A549 (cell line): ENCODE measurements around the gene CAP2. TPM values are rescaled to one million over a fixed set of nuclear protein-coding genes. Genes with fewer than 3 reads are reported as not detected.
A peak's percentile ranks its signal among the peaks of the same experiment; 100 is the strongest.

Experiments
- ATAC-seq, 2 experiments: fragments of 200-7000 bp in 1 of 2; fragments of >200 bp in 1 of 2; cut with Nextera tagmentation in 1 of 2; cut with Tn5 transposase in 1 of 2; 3 replicates each; pipeline versions ENCODE4 v1.8.0 to v1.9.1; 2018 to 2020; ENCODE audit warnings: mild to moderate bottlenecking in 1 of 2, moderate library complexity in 1 of 2
- CTCF ChIA-PET: fragments of 300-600 bp; sonication (Branson Sonifier 250); formaldehyde crosslinking; extraction: SDS; loops from one replicate; lab custom pipeline; 2021; ENCODE audit warnings: antibody characterized with exemption, inconsistent platforms; lab: Yijun Ruan, JAX
- POLR2A ChIA-PET: fragments of 350-600 bp; formaldehyde crosslinking; extraction: SDS; loops from one replicate; lab custom pipeline; 2021; ENCODE audit warnings: antibody characterized with exemption, inconsistent platforms; lab: Yijun Ruan, JAX
- DNase-seq, 2 experiments: peaks; one replicate each; pipeline versions ENCODE4 v3.0.0 to v3.0.0-alpha.2; 2011 to 2016; ENCODE audit warnings: low read depth in 1 of 2, low spot score in 1 of 2
- FAIRE-seq: peaks from 2 replicates; lab custom pipeline; 2011; peaks lifted over from hg19 to GRCh38; lab: Jason Lieb, UNC
- H3K27ac ChIP-seq, 2 experiments: fragments of >200 bp; sonication (Bioruptor Twin); formaldehyde crosslinking; 3 replicates each; pipeline ENCODE4 v1.5.1; 2016 to 2017
- H3K4me1 ChIP-seq: fragments of >200 bp; sonication (Bioruptor Twin); formaldehyde crosslinking; 3 replicates; pipeline ENCODE4 v1.6.1; 2016
- H3K4me2 ChIP-seq: fragments of >200 bp; sonication (Bioruptor Twin); formaldehyde crosslinking; 3 replicates; pipeline ENCODE4 v1.6.1; 2016
- H3K4me3 ChIP-seq: fragments of >200 bp; sonication (Bioruptor Twin); formaldehyde crosslinking; 3 replicates; pipeline ENCODE4 v1.5.1; 2016
- H3K9me3 ChIP-seq: fragments of >200 bp; sonication (Bioruptor Twin); formaldehyde crosslinking; 3 replicates; pipeline ENCODE4 v1.6.1; 2016
- CBX8 ChIP-seq: fragments of 200-600 bp; sonication (generic); IDR thresholded peaks from 2 replicates; pipeline ENCODE4 v1.6.1; 2016
- CHD4 ChIP-seq: fragments of 200-600 bp; sonication (generic); IDR thresholded peaks from 2 replicates; pipeline ENCODE4 v1.6.1; 2016; ENCODE audit warnings: antibody characterized with exemption, mild to moderate bottlenecking, borderline replicate concordance
- EHMT2 ChIP-seq: fragments of 200-600 bp; sonication (generic); IDR thresholded peaks from 2 replicates; pipeline ENCODE4 v1.6.1; 2016; ENCODE audit warnings: antibody characterized with exemption, low read depth, mild to moderate bottlenecking, moderate library complexity
- FOSL2 ChIP-seq, 2 experiments: fragments of 450-650 bp in 1 of 2; fragments of >200 bp in 1 of 2; sonication (Bioruptor Twin) in 1 of 2; formaldehyde crosslinking; IDR thresholded peaks; 2 replicates each; pipeline versions ENCODE4 v1.5.0 to v1.6.1; 2016 to 2020; ENCODE audit warnings: mild to moderate bottlenecking in 1 of 2, moderate library complexity in 1 of 2
- GATA3 ChIP-seq: IDR thresholded peaks from 2 replicates; pipeline ENCODE4 v1.6.1; 2012; ENCODE audit warnings: borderline replicate concordance
- HEYL ChIP-seq: fragments of 250-450 bp; sonication (Bioruptor Pico); IDR thresholded peaks from 2 replicates; pipeline ENCODE4 v1.8.0; 2021; ENCODE audit warnings: mild to moderate bottlenecking, moderate library complexity
- HOXB13 ChIP-seq: fragments of 250-450 bp; sonication (Bioruptor Pico); IDR thresholded peaks from 2 replicates; pipeline ENCODE4 v1.5.0; 2020; ENCODE audit warnings: low read depth, mild to moderate bottlenecking, moderate library complexity
- HOXB5 ChIP-seq: fragments of 250-450 bp; sonication (Bioruptor Pico); IDR thresholded peaks from 2 replicates; pipeline ENCODE4 v1.5.0; 2020; ENCODE audit warnings: mild to moderate bottlenecking, moderate library complexity
- JUN ChIP-seq, 2 experiments: fragments of >200 bp; sonication (Bioruptor Twin); formaldehyde crosslinking; IDR thresholded peaks; 2 replicates in 1 of 2; 3 replicates in 1 of 2; pipeline ENCODE4 v1.6.1; 2016 to 2017
- JUNB ChIP-seq: fragments of >200 bp; sonication (Bioruptor Twin); formaldehyde crosslinking; IDR thresholded peaks from 2 replicates; pipeline ENCODE4 v1.6.1; 2016
- MAFK ChIP-seq: fragments of 450-650 bp; IDR thresholded peaks from 2 replicates; pipeline ENCODE4 v1.6.1; 2014; ENCODE audit not compliant: partially characterized antibody
- MAZ ChIP-seq: fragments of 150-350 bp; IDR thresholded peaks from 2 replicates; pipeline ENCODE4 v1.6.1; 2014; ENCODE audit warnings: antibody characterized with exemption, low read depth, low read length, borderline replicate concordance
- MYC ChIP-seq: IDR thresholded peaks from 2 replicates; pipeline ENCODE4 v1.6.1; 2012; ENCODE audit warnings: mild to moderate bottlenecking, inconsistent platforms, low read length, improper control_type of control experiment, borderline replicate concordance
- NFE2L2 ChIP-seq: fragments of 150-350 bp; conservative IDR thresholded peaks from 2 replicates; pipeline ENCODE4 v1.6.1; 2014; ENCODE audit warnings: low read length
- NPAS2 ChIP-seq: fragments of 250-450 bp; sonication (Bioruptor Pico); IDR thresholded peaks from 2 replicates; pipeline ENCODE4 v1.8.0; 2022; ENCODE audit warnings: mild to moderate bottlenecking, moderate library complexity, borderline replicate concordance
- NR3C1 ChIP-seq: fragments of >200 bp; sonication (Bioruptor Twin); formaldehyde crosslinking; IDR thresholded peaks from 3 replicates; pipeline ENCODE4 v1.6.1; 2017
- RNF2 ChIP-seq: fragments of 200-600 bp; sonication (generic); IDR thresholded peaks from 2 replicates; pipeline ENCODE4 v1.6.1; 2016; ENCODE audit warnings: low read depth, mild to moderate bottlenecking, antibody characterized with exemption, moderate library complexity, borderline replicate concordance
- SMC3 ChIP-seq: fragments of >200 bp; sonication (Bioruptor Twin); formaldehyde crosslinking; IDR thresholded peaks from 3 replicates; pipeline ENCODE4 v1.6.1; 2018; ENCODE audit warnings: inconsistent platforms
- SREBF2 ChIP-seq: fragments of 450-650 bp; IDR thresholded peaks from 2 replicates; pipeline ENCODE4 v1.6.1; 2014; ENCODE audit warnings: mild to moderate bottlenecking, moderate library complexity
- TP53 ChIP-seq: fragments of 250-450 bp; sonication (Bioruptor Pico); IDR thresholded peaks from 2 replicates; pipeline ENCODE4 v1.5.0; 2021; ENCODE audit warnings: mild to moderate bottlenecking, moderate library complexity
- ZNF302 ChIP-seq: fragments of 250-450 bp; sonication (Bioruptor Pico); IDR thresholded peaks from 2 replicates; pipeline ENCODE4 v1.9.0; 2021; ENCODE audit warnings: inconsistent platforms, mild to moderate bottlenecking, moderate library complexity
- WGBS: methylation state at CpG from one replicate; pipeline ENCODE4 v1.1.6; 2017; ENCODE audit errors: missing lambda C conversion rate; 5-methylcytosine and 5-hydroxymethylcytosine counted together
- polyA plus RNA-seq, 4 experiments: library from polyadenylated mRNA; depleted of rRNA in 3 of 4; stranded (reverse); fragments of >200 nt; fragmentation: RNase III in 1 of 4; extraction: RNeasy Plus Mini Kit Qiagen cat#74134 plus additional on column Dnase treatment in 1 of 4; gene quantifications; 2 replicates in 3 of 4; 3 replicates in 1 of 4; pipeline ENCODE4 v1.2.3, GENCODE V29; 2011 to 2017
- TF ChIP-seq, protein P1 (sequence below): fragments of 150-350 bp; IDR thresholded peaks from 2 replicates; pipeline ENCODE4 v1.6.1; 2014; ENCODE audit warnings: low read depth, mild to moderate bottlenecking, low read length
- TF ChIP-seq, protein P2 (sequence below): fragments of 450-650 bp; IDR thresholded peaks from 2 replicates; pipeline ENCODE4 v1.6.1; 2014; ENCODE audit warnings: antibody characterized with exemption
- TF ChIP-seq, protein P3 (sequence below): fragments of 250-450 bp; sonication (Bioruptor Pico); IDR thresholded peaks from 2 replicates; pipeline ENCODE4 v1.5.0; 2021; ENCODE audit warnings: mild to moderate bottlenecking, moderate library complexity, borderline replicate concordance
- TF ChIP-seq, protein P4 (sequence below): fragments of 200-600 bp; sonication (generic); IDR thresholded peaks from 2 replicates; pipeline ENCODE4 v1.6.1; 2016; ENCODE audit warnings: antibody characterized with exemption, mild to moderate bottlenecking, moderate library complexity

Gene CAP2
- polyA plus RNA-seq, 2 of the 4 experiments (the other 2 are of a cell fraction) = 27.2 to 43.3 TPM

DNA sequence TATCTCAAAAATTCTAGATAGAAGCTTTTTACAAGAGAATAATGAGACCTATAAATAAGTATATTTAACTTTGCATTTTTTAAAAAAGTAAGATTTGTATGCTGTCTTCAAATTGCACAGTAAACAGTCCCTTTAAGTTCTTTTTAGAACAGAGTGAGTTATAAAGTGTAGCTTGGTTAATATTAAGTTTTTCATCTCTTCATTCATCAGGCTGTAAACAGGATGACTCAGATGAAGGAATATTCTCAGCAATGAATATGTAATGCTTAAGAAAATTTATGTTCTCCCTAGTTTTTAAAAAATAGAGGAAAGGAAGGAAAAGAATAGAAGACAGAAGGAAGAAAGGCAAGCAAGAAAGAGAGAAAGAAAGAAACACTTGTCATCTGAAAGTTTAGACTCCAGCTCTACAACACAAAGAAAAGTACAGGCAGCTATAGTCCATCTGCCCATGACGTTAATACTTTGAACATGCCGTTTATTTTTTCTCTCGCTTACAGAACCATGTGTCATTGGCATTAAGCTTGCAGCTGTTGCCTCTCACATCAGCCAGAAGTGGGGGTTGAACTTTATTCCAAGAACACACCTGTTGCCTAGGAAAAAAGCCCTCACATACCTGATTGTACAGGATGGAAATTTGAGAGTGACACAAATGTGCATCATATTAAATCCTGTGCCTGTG, 36.1 kb downstream of the CAP2 start:
- TF ChIP-seq RNF2 (no peak), HOXB5 (CRISPR knock-in tag) (no peak), NFE2L2 (no peak)
- Histone ChIP-seq H3K4me3 (no peak overlapping the region), H3K4me2 (peak overlapping the region; percentile 47), H3K27ac (peak overlapping the region; percentile 50 to 68; a peak in 4 of 6 replicates), H3K9me3 (no peaks in the 10 kb centered on the region), H3K4me1 (peaks cover 42% of the 10 kb centered on the region)
- WGBS = 4% methylated on average over 3 of the region's 3 CpGs
- FAIRE-seq (no peak), DNase-seq (no peak), ATAC-seq (no peak)
- ChIA-PET CTCF (interaction anchor here (1.0 kb wide), 2 partner anchors 11 to 74 kb away, joined by 3 read pairs; no protein-coding TSS in a partner anchor), POLR2A (interaction anchor here (1.1 kb wide), 1 partner anchor 37 kb away, joined by 3 read pairs; the partner anchor contains the start of gene CAP2)

DNA sequence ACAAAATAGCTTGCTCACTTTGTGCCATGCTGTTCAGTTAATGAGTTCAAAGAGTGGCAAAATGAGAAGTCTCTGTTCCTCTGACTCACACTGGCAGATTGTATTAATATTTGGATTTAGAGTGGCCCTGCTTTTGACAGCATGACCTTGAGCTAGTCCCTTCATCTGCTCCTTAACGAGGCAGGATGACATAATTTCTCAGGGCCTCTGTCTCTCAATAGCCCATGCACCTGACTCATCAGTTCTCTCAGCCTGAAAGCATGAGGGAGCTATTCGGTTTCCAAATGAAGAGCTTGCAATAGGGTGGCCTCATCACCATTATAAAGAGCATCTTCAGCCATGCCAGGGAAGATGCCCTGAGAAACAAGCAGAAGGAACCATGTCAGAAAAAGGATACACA, 38.2 kb downstream of the CAP2 start:
- 15% methylated on average over 2 of the region's 2 CpGs for WGBS
- Histone ChIP-seq H3K4me2 (peak overlapping the region; percentile 27; the same call in 1 of the 3 replicates), H3K4me1 (peaks cover 42% of the 10 kb centered on the region), H3K27ac (peak overlapping the region in 1 of 2 experiments; percentile 58; a peak in 1 of 6 replicates), H3K9me3 (no peaks in the 10 kb centered on the region), H3K4me3 (no peak overlapping the region)
- ATAC-seq (peak; percentile 47 to 54; a peak in 5 of 6 replicates), DNase-seq (peak in 1 of 2 experiments; percentile 32), FAIRE-seq (no peak)
- CTCF ChIA-PET = interaction anchor here (0.6 kb wide), 1 partner anchor 43 kb away, joined by 4 read pairs; no protein-coding TSS in a partner anchor
- TF ChIP-seq MAFK (peak; percentile 32), HOXB13 (no peak), SREBF2 (no peak), JUN (IDR thresholded peaks at IDR 0.05) (no peak), TP53 (CRISPR knock-in tag) (no peak), CHD4 (no peak), JUNB (0 out of 2 replicates have a peak, but pooled peaks have one; percentile 14), EHMT2 (no peak), SMC3 (no peak), CBX8 (no peak), NR3C1 (no peak), FOSL2 (IDR thresholded peaks at IDR 0.05) (no peak), FOSL2 (CRISPR knock-in tag; IDR thresholded peaks at IDR 0.05) (0 out of 2 replicates have a peak, but pooled peaks have one; percentile 5), MAZ (no peak), GATA3 (no peak), HEYL (CRISPR knock-in tag) (no peak), ZNF302 (no peak), MYC (no peak), NPAS2 (CRISPR knock-in tag) (no peak)
- TF ChIP-seq, protein P1, sequence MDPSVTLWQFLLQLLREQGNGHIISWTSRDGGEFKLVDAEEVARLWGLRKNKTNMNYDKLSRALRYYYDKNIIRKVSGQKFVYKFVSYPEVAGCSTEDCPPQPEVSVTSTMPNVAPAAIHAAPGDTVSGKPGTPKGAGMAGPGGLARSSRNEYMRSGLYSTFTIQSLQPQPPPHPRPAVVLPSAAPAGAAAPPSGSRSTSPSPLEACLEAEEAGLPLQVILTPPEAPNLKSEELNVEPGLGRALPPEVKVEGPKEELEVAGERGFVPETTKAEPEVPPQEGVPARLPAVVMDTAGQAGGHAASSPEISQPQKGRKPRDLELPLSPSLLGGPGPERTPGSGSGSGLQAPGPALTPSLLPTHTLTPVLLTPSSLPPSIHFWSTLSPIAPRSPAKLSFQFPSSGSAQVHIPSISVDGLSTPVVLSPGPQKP = no peak
- TF ChIP-seq, protein P2, sequence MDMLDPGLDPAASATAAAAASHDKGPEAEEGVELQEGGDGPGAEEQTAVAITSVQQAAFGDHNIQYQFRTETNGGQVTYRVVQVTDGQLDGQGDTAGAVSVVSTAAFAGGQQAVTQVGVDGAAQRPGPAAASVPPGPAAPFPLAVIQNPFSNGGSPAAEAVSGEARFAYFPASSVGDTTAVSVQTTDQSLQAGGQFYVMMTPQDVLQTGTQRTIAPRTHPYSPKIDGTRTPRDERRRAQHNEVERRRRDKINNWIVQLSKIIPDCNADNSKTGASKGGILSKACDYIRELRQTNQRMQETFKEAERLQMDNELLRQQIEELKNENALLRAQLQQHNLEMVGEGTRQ = no peak
- TF ChIP-seq, protein P3, sequence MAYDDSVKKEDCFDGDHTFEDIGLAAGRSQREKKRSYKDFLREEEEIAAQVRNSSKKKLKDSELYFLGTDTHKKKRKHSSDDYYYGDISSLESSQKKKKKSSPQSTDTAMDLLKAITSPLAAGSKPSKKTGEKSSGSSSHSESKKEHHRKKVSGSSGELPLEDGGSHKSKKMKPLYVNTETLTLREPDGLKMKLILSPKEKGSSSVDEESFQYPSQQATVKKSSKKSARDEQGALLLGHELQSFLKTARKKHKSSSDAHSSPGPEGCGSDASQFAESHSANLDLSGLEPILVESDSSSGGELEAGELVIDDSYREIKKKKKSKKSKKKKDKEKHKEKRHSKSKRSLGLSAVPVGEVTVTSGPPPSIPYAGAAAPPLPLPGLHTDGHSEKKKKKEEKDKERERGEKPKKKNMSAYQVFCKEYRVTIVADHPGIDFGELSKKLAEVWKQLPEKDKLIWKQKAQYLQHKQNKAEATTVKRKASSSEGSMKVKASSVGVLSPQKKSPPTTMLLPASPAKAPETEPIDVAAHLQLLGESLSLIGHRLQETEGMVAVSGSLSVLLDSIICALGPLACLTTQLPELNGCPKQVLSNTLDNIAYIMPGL (CRISPR knock-in tag) = no peak
- TF ChIP-seq, protein P4, sequence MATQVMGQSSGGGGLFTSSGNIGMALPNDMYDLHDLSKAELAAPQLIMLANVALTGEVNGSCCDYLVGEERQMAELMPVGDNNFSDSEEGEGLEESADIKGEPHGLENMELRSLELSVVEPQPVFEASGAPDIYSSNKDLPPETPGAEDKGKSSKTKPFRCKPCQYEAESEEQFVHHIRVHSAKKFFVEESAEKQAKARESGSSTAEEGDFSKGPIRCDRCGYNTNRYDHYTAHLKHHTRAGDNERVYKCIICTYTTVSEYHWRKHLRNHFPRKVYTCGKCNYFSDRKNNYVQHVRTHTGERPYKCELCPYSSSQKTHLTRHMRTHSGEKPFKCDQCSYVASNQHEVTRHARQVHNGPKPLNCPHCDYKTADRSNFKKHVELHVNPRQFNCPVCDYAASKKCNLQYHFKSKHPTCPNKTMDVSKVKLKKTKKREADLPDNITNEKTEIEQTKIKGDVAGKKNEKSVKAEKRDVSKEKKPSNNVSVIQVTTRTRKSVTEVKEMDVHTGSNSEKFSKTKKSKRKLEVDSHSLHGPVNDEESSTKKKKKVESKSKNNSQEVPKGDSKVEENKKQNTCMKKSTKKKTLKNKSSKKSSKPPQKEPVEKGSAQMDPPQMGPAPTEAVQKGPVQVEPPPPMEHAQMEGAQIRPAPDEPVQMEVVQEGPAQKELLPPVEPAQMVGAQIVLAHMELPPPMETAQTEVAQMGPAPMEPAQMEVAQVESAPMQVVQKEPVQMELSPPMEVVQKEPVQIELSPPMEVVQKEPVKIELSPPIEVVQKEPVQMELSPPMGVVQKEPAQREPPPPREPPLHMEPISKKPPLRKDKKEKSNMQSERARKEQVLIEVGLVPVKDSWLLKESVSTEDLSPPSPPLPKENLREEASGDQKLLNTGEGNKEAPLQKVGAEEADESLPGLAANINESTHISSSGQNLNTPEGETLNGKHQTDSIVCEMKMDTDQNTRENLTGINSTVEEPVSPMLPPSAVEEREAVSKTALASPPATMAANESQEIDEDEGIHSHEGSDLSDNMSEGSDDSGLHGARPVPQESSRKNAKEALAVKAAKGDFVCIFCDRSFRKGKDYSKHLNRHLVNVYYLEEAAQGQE = no peak
- POLR2A ChIA-PET = interaction anchor here (1.3 kb wide), 1 partner anchor 38 kb away, joined by 3 read pairs; the partner anchor contains the start of gene CAP2
